Neural progenitor cell (in vitro differentiated cells): ENCODE results near the gene CPNE8.

Source experiments
- CTCF ChIP-seq: fragments of 200-600 bp; sonication (generic); IDR thresholded peaks from 2 replicates; pipeline ENCODE4 v1.5.1; 2017; ENCODE audit warnings: antibody characterized with exemption, mild to moderate bottlenecking
- EZH2 ChIP-seq: fragments of 200-600 bp; sonication (generic); IDR thresholded peaks from 2 replicates; pipeline ENCODE4 v1.6.1; 2017; ENCODE audit warnings: antibody characterized with exemption, mild to moderate bottlenecking, moderate library complexity

- TF ChIP-seq CTCF, result no peak
- TF ChIP-seq EZH2, result no peak
Observed at GRCh38 chr12:38912116-38912515, 6.7 kb upstream of the CPNE8 start.
